ENCODE results near the gene PLPP3. TPM values are rescaled to one million over a fixed set of nuclear protein-coding genes. Genes with fewer than 3 reads are reported as not detected.

Gene PLPP3
- total and polyA plus RNA-seq, 3 experiments from 2014 or later: 0.22 to 0.24 TPM; not detected in 1

DNA sequence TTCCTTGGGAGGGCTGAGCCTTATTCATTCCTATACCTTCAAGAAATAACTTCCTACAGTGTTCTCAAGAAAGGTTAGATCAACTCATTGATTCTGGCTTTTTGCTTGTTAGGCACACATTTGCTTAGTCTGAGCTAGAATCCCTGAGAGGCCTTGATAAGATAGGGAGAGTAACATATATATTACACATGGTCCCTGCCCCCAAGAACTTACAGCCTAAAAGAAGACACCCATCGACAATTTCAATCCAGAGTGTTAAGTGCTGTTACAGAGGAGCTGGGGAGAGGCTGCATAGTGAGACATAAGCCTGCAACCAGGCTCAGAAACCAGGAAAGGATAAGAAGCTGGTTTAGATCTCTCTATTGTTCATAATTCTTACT is 68.7 kb downstream of the PLPP3 start:
- ChIA-PET POLR2A (no interaction called here), CTCF (no interaction called here)
- H3K9me3 Mint-ChIP-seq: peaks cover 0 to 3% (median 1%) of the 10 kb centered on the region in 5 donors
- H3K27me3 Mint-ChIP-seq: no peaks in the 10 kb centered on the region
- H3K36me3 Mint-ChIP-seq: no peaks in the 10 kb centered on the region
- Histone ChIP-seq H3K9me3 (ENCODE audit: low read length) (no peaks in the 10 kb centered on the region), H3K4me3 (ENCODE audit: low read length) (no peak overlapping the region), H3K27ac (ENCODE audit: low read depth, low read length) (no peak overlapping the region), H3K36me3 (ENCODE audit: insufficient read depth, low read length) (no peaks in the 10 kb centered on the region), H3K27me3 (ENCODE audit: insufficient read depth, low read length, poor library complexity, severe bottlenecking) (no peaks in the 10 kb centered on the region), H3K4me1 (ENCODE audit: insufficient read depth, low read length) (no peaks in the 10 kb centered on the region)
- H3K4me1 Mint-ChIP-seq: no peaks in the 10 kb centered on the region
- DNase-seq: no peak
- no peak overlapping the region for H3K4me3 Mint-ChIP-seq
- H3K27ac Mint-ChIP-seq: no peak overlapping the region

DNA sequence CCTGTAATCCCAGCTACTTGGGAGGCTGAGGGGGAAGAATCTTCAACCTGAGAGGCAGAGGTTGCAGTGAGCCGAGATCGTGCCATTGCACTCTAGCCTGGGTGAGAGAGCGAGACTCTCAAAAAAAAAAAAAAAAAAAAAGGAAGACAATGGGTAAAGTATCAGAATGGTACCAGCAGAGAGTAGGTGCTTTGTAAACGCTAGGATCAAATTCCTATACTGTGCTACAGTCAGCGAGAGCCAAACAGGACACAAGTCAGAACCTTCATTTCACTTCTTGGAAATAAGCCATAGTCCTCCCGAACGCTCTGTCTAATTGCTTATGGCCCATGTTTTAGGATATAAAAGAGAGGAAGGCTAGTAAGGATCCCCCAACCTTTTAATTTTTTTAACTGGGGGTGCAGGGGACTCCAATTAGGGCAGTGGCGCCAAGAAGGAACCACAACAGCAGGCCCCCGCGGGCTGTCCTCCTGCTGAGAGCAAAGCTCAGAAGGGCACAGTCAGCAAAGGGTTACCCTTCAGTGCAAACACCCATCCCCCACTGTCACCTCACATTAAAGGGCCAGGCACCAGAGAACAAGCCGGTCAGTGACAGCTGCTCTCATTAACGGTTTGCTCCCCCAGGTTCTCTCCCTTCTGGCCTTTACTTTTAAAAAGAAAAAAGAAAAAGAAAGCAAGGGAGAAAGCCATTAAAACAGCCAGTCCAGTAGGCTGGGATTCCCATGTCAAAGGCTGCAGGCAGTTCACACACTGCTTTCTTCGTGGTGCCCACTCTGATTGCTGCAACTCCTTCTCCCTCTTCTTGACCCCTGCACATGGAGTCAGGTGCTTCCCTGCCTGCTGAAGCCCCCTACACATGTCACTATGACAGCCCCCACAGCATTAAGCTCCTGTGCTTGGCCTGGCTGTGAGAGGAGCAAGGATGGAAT is 69.4 kb downstream of the PLPP3 start:
- peaks cover 0 to 3% (median 1%) of the 10 kb centered on the region in 5 donors for H3K9me3 Mint-ChIP-seq
- H3K27ac Mint-ChIP-seq: no peak overlapping the region
- POLR2A ChIA-PET: no interaction called here
- CTCF ChIA-PET: no interaction called here
- no peaks in the 10 kb centered on the region for H3K36me3 Mint-ChIP-seq
- Histone ChIP-seq H3K4me3 (ENCODE audit: low read length) (no peak overlapping the region), H3K27me3 (ENCODE audit: insufficient read depth, low read length, poor library complexity, severe bottlenecking) (no peaks in the 10 kb centered on the region), H3K9me3 (ENCODE audit: low read length) (no peaks in the 10 kb centered on the region), H3K36me3 (ENCODE audit: insufficient read depth, low read length) (no peaks in the 10 kb centered on the region), H3K27ac (ENCODE audit: low read depth, low read length) (no peak overlapping the region), H3K4me1 (ENCODE audit: insufficient read depth, low read length) (no peaks in the 10 kb centered on the region)
- H3K27me3 Mint-ChIP-seq: no peaks in the 10 kb centered on the region
- no peak for DNase-seq
- H3K4me3 Mint-ChIP-seq: no peak overlapping the region
- no peaks in the 10 kb centered on the region for H3K4me1 Mint-ChIP-seq

DNA sequence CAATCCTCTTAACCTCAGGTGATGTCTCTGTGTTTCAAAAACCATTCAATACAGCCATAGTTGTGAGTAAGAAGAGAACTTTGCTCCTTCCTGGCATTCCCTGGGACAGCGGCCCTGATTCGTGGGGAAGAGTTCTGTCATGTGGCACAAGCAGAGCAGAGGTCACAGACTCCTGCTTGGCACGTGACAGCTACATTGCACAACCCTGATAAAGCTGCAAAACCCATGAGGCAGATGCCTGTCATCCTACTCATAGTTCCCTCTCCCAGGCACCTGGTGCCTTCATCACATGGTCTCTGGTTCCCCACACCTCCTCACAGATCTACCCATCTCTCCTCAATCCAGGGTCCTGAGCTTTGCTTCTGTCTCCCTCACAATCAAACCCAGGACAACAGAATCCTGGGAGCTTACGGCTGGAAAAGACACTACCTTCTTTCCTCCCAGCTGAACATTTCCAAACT is 70.8 kb downstream of the PLPP3 start:
- H3K4me1 ChIP-seq (ENCODE audit: insufficient read depth, low read length): no peaks in the 10 kb centered on the region
- no peak overlapping the region for H3K4me3 Mint-ChIP-seq
- DNase-seq: no peak
- no peaks in the 10 kb centered on the region for H3K36me3 Mint-ChIP-seq
- H3K27ac Mint-ChIP-seq: no peak overlapping the region
- no peak overlapping the region for H3K27ac ChIP-seq (ENCODE audit: low read depth, low read length)
- H3K27me3 Mint-ChIP-seq: no peaks in the 10 kb centered on the region
- no peaks in the 10 kb centered on the region for H3K36me3 ChIP-seq (ENCODE audit: insufficient read depth, low read length)
- H3K27me3 ChIP-seq (ENCODE audit: insufficient read depth, low read length, poor library complexity, severe bottlenecking): no peaks in the 10 kb centered on the region
- H3K9me3 ChIP-seq (ENCODE audit: low read length): no peaks in the 10 kb centered on the region
- no peak overlapping the region for H3K4me3 ChIP-seq (ENCODE audit: low read length)
- no peaks in the 10 kb centered on the region for H3K4me1 Mint-ChIP-seq
- H3K9me3 Mint-ChIP-seq: peaks cover 0 to 6% (median 1%) of the 10 kb centered on the region in 5 donors
- CTCF ChIA-PET: no interaction called here
- POLR2A ChIA-PET: no interaction called here

DNA sequence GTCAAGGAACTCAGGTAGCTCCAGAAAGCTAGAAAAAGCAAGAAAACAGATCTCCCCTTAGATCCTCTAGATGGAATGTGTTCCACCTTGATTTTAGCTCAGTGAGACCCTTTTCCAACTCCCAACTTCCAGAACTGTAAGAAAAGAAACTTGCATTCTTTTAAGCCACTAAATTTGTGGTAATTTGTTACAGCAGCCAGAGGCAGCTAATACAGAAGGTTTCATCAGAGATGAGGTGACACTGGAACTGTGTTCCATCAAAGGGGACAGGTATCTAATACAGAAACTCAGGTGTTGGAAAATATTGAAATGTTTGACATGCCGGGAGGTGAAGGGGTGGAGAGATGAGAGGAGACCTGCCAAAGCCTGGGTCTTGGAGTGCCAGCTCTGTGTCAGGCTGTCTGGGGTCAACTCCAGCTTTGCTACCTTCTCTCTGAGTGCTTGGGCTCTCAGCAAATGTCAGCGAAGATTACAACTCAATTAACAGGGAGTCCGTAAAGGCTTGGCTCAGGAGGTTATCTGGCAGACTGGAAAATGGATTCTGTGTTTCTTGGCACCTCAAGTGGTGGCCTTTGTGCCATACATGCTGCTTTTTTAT is 71.3 kb downstream of the PLPP3 start:
- Histone ChIP-seq H3K36me3 (ENCODE audit: insufficient read depth, low read length) (no peaks in the 10 kb centered on the region), H3K4me3 (ENCODE audit: low read length) (no peak overlapping the region), H3K27ac (ENCODE audit: low read depth, low read length) (no peak overlapping the region), H3K27me3 (ENCODE audit: insufficient read depth, low read length, poor library complexity, severe bottlenecking) (no peaks in the 10 kb centered on the region), H3K9me3 (ENCODE audit: low read length) (no peaks in the 10 kb centered on the region), H3K4me1 (ENCODE audit: insufficient read depth, low read length) (no peaks in the 10 kb centered on the region)
- Mint-ChIP-seq H3K4me3 (no peak overlapping the region), H3K27ac (no peak overlapping the region), H3K36me3 (no peaks in the 10 kb centered on the region), H3K4me1 (no peaks in the 10 kb centered on the region), H3K9me3 (peaks cover 0 to 6% (median 1%) of the 10 kb centered on the region in 5 donors), H3K27me3 (no peaks in the 10 kb centered on the region)
- ChIA-PET POLR2A (no interaction called here), CTCF (no interaction called here)
- DNase-seq: no peak

DNA sequence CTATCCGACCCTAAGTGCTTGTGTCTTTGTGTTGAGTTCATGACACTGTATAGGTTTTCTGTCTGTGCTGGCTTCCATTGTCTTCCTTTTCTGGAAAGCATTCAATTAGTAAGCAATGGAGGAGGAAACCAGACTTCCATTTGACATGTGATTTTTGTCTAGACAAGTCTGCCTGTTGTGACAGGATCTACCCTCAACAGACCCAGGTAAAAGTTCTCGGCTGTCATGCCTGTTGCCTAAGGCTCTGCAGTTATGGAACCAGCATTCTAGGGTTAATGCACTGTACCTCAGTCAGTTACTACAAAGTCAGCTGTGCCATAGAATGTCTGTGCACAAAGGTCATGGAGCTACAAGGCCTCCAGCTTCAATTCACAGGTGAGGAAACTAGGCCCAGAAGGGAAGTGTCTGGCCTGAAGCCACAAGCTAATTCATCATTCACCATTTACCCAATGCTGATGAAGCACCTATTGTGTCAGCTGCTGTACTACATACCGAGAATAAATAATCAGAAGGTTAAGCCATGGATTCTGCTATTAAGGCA is 72.3 kb downstream of the PLPP3 start:
- Histone ChIP-seq H3K4me3 (ENCODE audit: low read length) (no peak overlapping the region), H3K36me3 (ENCODE audit: insufficient read depth, low read length) (no peaks in the 10 kb centered on the region), H3K4me1 (ENCODE audit: insufficient read depth, low read length) (no peaks in the 10 kb centered on the region), H3K27me3 (ENCODE audit: insufficient read depth, low read length, poor library complexity, severe bottlenecking) (no peaks in the 10 kb centered on the region), H3K9me3 (ENCODE audit: low read length) (no peaks in the 10 kb centered on the region), H3K27ac (ENCODE audit: low read depth, low read length) (no peak overlapping the region)
- H3K4me1 Mint-ChIP-seq: no peaks in the 10 kb centered on the region
- H3K27ac Mint-ChIP-seq: no peak overlapping the region
- no peaks in the 10 kb centered on the region for H3K27me3 Mint-ChIP-seq
- ChIA-PET CTCF (no interaction called here), POLR2A (no interaction called here)
- H3K36me3 Mint-ChIP-seq: no peaks in the 10 kb centered on the region
- no peak overlapping the region for H3K4me3 Mint-ChIP-seq
- DNase-seq: no peak
- H3K9me3 Mint-ChIP-seq: peaks cover 0 to 6% (median 2%) of the 10 kb centered on the region in 5 donors

DNA sequence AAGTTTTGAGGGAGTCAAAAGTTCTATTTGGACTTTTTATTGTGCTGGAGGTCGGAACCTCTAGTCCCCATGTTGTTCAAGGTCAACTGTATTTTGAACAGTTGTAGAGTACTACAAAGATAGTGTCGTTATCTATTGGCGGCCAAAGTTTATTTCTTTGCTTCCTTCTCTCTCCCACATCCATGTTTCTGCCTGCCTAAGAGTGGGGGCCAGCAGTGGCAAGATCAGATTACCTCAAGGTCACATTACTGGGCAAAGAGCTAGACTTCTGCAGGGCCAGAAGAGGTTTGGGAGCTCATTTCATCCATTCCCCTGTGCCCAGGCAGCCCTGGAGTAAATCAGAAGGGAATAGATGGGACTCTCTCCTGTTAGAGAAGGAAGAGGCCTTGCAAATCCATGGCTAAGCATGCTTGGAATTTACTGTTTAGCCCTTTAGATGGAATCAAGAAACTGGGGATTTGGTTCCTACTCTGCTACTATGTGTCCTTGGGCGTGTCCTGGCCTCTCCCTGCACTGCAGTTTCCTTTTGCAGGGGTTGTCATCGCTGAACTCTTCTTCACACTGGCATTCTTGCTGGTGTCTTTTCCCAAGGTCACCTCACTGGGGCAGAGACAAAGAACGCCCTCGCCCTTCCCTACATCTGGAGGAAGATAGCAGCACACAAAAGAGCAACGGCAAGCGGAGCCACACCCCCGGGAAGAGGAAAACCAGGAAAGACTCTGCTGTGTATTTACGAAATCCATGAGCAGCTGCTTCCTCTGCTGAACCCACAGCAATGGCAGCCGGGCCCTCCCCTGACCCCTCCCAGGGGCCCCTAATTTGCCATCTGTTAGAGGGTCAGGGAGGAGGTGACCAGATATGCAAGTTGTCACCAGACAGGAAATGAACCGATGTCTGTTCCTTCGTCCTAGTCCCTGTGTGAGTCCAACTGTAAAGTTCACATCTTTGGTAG is 73.3 kb downstream of the PLPP3 start:
- Mint-ChIP-seq H3K9me3 (peaks cover 0 to 6% (median 2%) of the 10 kb centered on the region in 5 donors), H3K4me3 (no peak overlapping the region), H3K27ac (no peak overlapping the region), H3K36me3 (no peaks in the 10 kb centered on the region), H3K4me1 (no peaks in the 10 kb centered on the region), H3K27me3 (no peaks in the 10 kb centered on the region)
- H3K4me3 ChIP-seq (ENCODE audit: low read length): no peak overlapping the region
- H3K36me3 ChIP-seq (ENCODE audit: insufficient read depth, low read length): no peaks in the 10 kb centered on the region
- ChIA-PET POLR2A (no interaction called here), CTCF (no interaction called here)
- H3K27me3 ChIP-seq (ENCODE audit: insufficient read depth, low read length, poor library complexity, severe bottlenecking): no peaks in the 10 kb centered on the region
- H3K4me1 ChIP-seq (ENCODE audit: insufficient read depth, low read length): no peaks in the 10 kb centered on the region
- H3K9me3 ChIP-seq (ENCODE audit: low read length): no peaks in the 10 kb centered on the region
- no peak for DNase-seq
- H3K27ac ChIP-seq (ENCODE audit: low read depth, low read length): no peak overlapping the region

DNA sequence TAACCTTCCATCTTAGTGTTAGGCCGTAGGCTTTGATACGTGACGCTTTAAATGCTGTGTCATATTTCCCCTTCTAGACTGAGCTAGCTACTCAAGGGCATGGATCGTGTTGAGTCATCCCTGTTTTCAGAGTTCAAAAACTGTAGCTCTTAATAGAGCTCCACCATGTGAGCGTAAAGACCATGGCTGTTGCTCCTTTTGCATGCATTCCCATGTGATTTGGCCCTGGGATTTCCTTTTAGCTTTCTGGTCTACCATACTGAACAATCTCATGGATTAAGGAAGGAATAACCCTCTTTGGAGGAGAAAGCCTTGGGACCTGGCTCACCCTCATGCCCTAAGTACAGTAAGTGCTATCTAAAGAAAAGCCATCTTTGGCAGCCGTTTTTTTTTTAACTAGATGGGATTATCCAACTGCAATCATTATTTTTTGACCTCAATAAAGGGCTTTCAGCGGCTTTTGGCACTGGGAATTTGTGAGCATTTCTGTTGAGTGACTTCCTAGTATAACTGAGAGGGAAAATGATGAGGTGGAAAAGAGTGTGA is 76.6 kb downstream of the PLPP3 start:
- Mint-ChIP-seq H3K27ac (no peak overlapping the region), H3K4me3 (no peak overlapping the region), H3K27me3 (peaks cover 0 to 4% of the 10 kb centered on the region in 2 donors), H3K36me3 (no peaks in the 10 kb centered on the region), H3K4me1 (no peaks in the 10 kb centered on the region), H3K9me3 (peaks cover 0 to 3% (median 2%) of the 10 kb centered on the region in 5 donors)
- no peaks in the 10 kb centered on the region for H3K27me3 ChIP-seq (ENCODE audit: insufficient read depth, low read length, poor library complexity, severe bottlenecking)
- no peaks in the 10 kb centered on the region for H3K36me3 ChIP-seq (ENCODE audit: insufficient read depth, low read length)
- ChIA-PET CTCF (no interaction called here), POLR2A (no interaction called here)
- H3K4me1 ChIP-seq (ENCODE audit: insufficient read depth, low read length): no peaks in the 10 kb centered on the region
- DNase-seq: no peak
- H3K4me3 ChIP-seq (ENCODE audit: low read length): no peak overlapping the region
- H3K27ac ChIP-seq (ENCODE audit: low read depth, low read length): no peak overlapping the region
- no peaks in the 10 kb centered on the region for H3K9me3 ChIP-seq (ENCODE audit: low read length)

All from CD8-positive, alpha-beta memory T cell (primary cell).